ENCODE data around the gene TAPT1.

TAPT1 gene

DNA sequence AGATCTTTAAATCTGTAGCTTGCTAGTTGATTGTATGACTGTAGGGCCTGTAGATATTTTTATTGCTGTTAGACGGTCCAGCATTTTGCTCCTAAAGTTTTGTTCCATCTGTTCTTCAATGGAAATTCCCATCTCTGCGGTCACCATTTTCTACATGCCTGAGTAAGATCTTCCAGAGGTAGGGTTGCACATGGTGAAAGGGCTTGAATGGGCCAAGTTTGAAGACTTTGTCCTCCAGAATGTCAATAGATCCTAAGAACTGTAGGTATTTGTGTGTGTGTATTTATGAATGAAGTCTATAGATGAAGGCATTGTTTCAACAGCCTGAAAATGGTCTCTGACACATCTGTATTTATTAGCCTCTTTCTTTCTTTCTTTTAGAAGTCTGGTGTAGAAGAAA lies 22.3 kb upstream of the TAPT1 start:
- TF ChIP-seq, protein P1, sequence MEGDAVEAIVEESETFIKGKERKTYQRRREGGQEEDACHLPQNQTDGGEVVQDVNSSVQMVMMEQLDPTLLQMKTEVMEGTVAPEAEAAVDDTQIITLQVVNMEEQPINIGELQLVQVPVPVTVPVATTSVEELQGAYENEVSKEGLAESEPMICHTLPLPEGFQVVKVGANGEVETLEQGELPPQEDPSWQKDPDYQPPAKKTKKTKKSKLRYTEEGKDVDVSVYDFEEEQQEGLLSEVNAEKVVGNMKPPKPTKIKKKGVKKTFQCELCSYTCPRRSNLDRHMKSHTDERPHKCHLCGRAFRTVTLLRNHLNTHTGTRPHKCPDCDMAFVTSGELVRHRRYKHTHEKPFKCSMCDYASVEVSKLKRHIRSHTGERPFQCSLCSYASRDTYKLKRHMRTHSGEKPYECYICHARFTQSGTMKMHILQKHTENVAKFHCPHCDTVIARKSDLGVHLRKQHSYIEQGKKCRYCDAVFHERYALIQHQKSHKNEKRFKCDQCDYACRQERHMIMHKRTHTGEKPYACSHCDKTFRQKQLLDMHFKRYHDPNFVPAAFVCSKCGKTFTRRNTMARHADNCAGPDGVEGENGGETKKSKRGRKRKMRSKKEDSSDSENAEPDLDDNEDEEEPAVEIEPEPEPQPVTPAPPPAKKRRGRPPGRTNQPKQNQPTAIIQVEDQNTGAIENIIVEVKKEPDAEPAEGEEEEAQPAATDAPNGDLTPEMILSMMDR (IDR thresholded peaks at IDR 0.05; ENCODE audit: low read depth, low read length) = no peak
- H3K4me3 ChIP-seq (replicated peaks in 1 of 2; ENCODE audit: low read depth in 2 of 2, low read length in 2 of 2) = no peak overlapping the region
- DNase-seq (ENCODE audit: low read depth in 2 of 2) = no peak

DNA sequence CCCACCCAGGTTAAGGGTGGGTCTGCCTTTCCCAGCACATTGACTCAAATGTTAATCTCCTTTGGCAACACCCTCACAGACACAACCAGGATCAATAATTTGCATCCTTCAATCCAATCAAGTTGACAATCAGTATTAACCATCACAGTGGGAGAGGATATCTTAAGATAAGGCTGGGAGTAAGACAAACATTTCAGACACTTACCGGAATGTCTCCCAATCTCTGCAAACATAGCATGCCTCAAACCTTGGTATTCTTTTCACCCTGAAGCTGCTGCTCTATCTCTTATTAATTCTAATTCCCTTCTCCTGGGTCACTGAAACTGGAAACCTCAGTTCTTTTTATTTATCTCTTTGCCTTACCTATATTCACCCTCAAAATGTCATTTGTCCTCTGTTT lies 19.0 kb upstream of the TAPT1 start:
- DNase-seq (ENCODE audit: low read depth in 2 of 2) = no peak
- TF ChIP-seq, protein P1 (IDR thresholded peaks at IDR 0.05; ENCODE audit: low read depth, low read length) = no peak
- no peak overlapping the region for H3K4me3 ChIP-seq (replicated peaks in 1 of 2; ENCODE audit: low read depth in 2 of 2, low read length in 2 of 2)

GRCh38 chr4:16243285-16243684 lies 17.0 kb upstream of the TAPT1 start:
- DNase-seq (ENCODE audit: low read depth in 2 of 2) = no peak
- no peak overlapping the region for H3K4me3 ChIP-seq (replicated peaks in 1 of 2; ENCODE audit: low read depth in 2 of 2, low read length in 2 of 2)
- TF ChIP-seq, protein P1 (IDR thresholded peaks at IDR 0.05; ENCODE audit: low read depth, low read length) = no peak

DNA sequence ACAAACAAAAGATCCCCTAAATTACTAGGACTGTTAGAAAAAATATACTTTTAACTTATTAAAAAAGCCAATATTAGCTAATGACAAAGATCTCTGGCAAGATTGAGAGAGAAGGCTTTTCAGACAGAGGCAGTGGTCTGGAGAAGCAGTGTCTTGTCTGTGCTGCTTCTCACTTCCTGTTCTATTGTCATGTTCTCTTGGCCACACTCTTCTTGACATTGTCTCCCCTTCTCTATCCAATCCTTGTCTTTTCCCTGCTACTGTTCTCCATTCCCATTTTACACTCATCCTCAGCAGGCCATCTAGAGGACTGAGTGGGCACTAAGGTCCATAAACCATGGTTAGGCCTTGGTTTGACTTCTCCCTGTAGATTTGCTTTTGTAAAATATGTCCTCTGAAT lies 14.0 kb upstream of the TAPT1 start:
- H3K4me3 ChIP-seq (replicated peaks in 1 of 2; ENCODE audit: low read depth in 2 of 2, low read length in 2 of 2) = no peak overlapping the region
- TF ChIP-seq, protein P1 (IDR thresholded peaks at IDR 0.05; ENCODE audit: low read depth, low read length) = no peak
- DNase-seq (ENCODE audit: low read depth in 2 of 2) = no peak

DNA sequence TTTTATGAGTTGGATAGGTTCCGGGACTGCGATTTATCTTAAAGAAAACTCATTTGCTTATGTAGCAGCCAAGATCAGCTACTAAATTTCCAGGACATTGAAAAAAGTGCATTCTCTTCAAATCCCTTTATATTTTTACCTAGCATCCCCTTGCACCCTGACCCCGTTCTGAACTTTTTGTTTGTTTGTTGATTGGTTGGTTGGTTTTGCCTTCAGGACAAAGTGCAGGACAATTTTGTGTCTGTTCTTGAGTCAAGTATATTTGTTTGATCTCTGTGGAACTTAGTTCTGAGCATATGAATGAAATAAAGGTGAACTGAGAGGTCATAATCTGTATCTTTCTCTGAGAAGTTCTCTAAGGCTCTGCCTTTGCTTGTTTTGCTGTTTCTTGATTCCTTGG lies 12.8 kb upstream of the TAPT1 start:
- DNase-seq (ENCODE audit: low read depth in 2 of 2) = no peak
- TF ChIP-seq, protein P1 (IDR thresholded peaks at IDR 0.05; ENCODE audit: low read depth, low read length) = no peak
- no peak overlapping the region for H3K4me3 ChIP-seq (replicated peaks in 1 of 2; ENCODE audit: low read depth in 2 of 2, low read length in 2 of 2)

GRCh38 chr4:16238327-16238726 lies 12.1 kb upstream of the TAPT1 start:
- DNase-seq (ENCODE audit: low read depth in 2 of 2) = no peak
- no peak overlapping the region for H3K4me3 ChIP-seq (replicated peaks in 1 of 2; ENCODE audit: low read depth in 2 of 2, low read length in 2 of 2)
- TF ChIP-seq, protein P1 (IDR thresholded peaks at IDR 0.05; ENCODE audit: low read depth, low read length) = no peak

DNA sequence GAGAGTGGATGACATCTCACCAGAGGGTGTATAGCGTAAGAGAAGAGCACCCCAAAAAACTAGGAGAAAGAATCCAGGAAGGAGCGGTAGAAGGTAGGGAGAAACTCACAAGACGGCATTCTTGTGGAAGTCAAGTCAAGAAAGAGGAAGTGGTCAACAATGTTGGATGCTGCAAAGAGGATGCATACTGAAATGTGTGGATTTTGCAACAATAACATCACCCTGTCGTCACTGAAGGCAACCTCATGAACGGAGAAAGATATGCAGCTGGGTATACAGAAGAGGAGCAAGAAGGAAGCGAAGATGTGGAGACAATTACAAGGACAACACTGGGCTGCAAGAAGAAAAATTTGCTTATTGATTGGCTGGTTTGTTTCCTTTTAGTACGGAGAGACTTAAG lies 11.4 kb upstream of the TAPT1 start:
- TF ChIP-seq, protein P1 (IDR thresholded peaks at IDR 0.05; ENCODE audit: low read depth, low read length) = no peak
- no peak overlapping the region for H3K4me3 ChIP-seq (replicated peaks in 1 of 2; ENCODE audit: low read depth in 2 of 2, low read length in 2 of 2)
- no peak for DNase-seq (ENCODE audit: low read depth in 2 of 2)

All from cardiac fibroblast (primary cell).